ENCODE measurements around the gene LAMC3.

DNA sequence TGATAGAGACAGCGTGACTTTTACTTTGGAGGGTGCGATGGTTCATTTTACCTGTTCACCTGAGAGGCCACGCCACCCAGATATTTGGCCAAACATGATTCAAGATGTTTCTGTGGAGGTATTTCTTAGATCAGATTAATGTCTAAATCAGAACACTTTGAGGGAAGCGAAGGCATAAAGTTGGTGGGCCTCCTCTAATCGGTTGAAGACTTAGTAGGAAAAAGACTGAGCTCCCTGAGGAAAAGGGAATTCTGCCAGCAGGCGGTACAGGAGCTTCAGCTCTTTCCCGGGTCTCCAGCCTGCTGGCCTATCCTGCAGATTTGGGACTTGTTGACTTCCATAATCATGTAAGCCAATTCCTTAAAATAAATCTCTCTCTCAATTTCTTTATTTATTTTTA is 7.0 kb upstream of the LAMC3 start:
- TF ChIP-seq, protein P1, sequence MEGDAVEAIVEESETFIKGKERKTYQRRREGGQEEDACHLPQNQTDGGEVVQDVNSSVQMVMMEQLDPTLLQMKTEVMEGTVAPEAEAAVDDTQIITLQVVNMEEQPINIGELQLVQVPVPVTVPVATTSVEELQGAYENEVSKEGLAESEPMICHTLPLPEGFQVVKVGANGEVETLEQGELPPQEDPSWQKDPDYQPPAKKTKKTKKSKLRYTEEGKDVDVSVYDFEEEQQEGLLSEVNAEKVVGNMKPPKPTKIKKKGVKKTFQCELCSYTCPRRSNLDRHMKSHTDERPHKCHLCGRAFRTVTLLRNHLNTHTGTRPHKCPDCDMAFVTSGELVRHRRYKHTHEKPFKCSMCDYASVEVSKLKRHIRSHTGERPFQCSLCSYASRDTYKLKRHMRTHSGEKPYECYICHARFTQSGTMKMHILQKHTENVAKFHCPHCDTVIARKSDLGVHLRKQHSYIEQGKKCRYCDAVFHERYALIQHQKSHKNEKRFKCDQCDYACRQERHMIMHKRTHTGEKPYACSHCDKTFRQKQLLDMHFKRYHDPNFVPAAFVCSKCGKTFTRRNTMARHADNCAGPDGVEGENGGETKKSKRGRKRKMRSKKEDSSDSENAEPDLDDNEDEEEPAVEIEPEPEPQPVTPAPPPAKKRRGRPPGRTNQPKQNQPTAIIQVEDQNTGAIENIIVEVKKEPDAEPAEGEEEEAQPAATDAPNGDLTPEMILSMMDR (IDR thresholded peaks at IDR 0.05): no peak
- no peak for TF ChIP-seq ZFX (IDR thresholded peaks at IDR 0.05; ENCODE audit: borderline replicate concordance)
